ENCODE data around the gene NDN. TPM values are rescaled to one million over a fixed set of nuclear protein-coding genes. Genes with fewer than 3 reads are reported as not detected.
A peak's percentile ranks its signal among the peaks of the same experiment; 100 is the strongest.
"Not testable (repeated sequence)": the region's sequence is repeated elsewhere in the genome, so short reads cannot be mapped to it uniquely, and the experiment has no call there.

Gene NDN
- 168 and 191 TPM in 2 replicates for total RNA-seq
- polyA plus RNA-seq = 211 and 215 TPM in 2 replicates

GRCh38 chr15:23687143-23687470 is at the start of gene NDN:
TSS of gene NDN (minus strand) at chr15:23687305. CDS start at chr15:23687217, 88 bp downstream.
- Histone ChIP-seq H3K9me3 (ENCODE audit: low read depth) (no peaks in the 10 kb centered on the region), H3K4me2 (peak within 1 kb of the TSS; percentile 78), H3K27me3 (no peaks in the 10 kb centered on the region), H3K4me3 (peak within 1 kb of the TSS; percentile 87), H3K27ac (peak within 1 kb of the TSS; percentile 78), H3K79me2 (peaks cover 18% of the 10 kb centered on the region), H3K4me1 (ENCODE audit: insufficient read depth) (peaks cover 16% of the 10 kb centered on the region), H3K9me2 (replicated peaks; ENCODE audit: insufficient read depth) (no peaks in the 10 kb centered on the region), H4K20me1 (ENCODE audit: insufficient read depth, poor library complexity, severe bottlenecking) (peaks cover 5% of the 10 kb centered on the region), H2AFZ (peak within 1 kb of the TSS; percentile 69), H3K36me3 (replicated peaks; ENCODE audit: insufficient read depth, low read depth) (no peaks in the 10 kb centered on the region)
- DNase-seq (ENCODE audit: low spot score) = peak; percentile 82
- 56% methylated on average over 33 of the region's 38 CpGs for WGBS (ENCODE audit: low lambda C conversion rate, missing lambda C conversion rate)
- TF ChIP-seq CTCF (IDR thresholded peaks at IDR 0.05; ENCODE audit: poor library complexity) = no peak
- no peak for TF ChIP-seq EZH2 (IDR thresholded peaks at IDR 0.05; ENCODE audit: borderline replicate concordance)
- TF ChIP-seq EZH2phosphoT487 (IDR thresholded peaks at IDR 0.05; ENCODE audit: low read depth, severe bottlenecking, unreplicated experiment) = no peak

- Histone ChIP-seq H2AFZ (no peak overlapping the region), H3K9me3 (ENCODE audit: low read depth) (no peaks in the 10 kb centered on the region), H3K36me3 (replicated peaks; ENCODE audit: insufficient read depth, low read depth) (no peaks in the 10 kb centered on the region), H3K4me2 (no peak overlapping the region), H3K27ac (no peak overlapping the region), H3K4me3 (no peak overlapping the region), H3K9me2 (replicated peaks; ENCODE audit: insufficient read depth) (no peaks in the 10 kb centered on the region), H3K4me1 (ENCODE audit: insufficient read depth) (no peaks in the 10 kb centered on the region), H4K20me1 (ENCODE audit: insufficient read depth, poor library complexity, severe bottlenecking) (no peaks in the 10 kb centered on the region), H3K79me2 (no peaks in the 10 kb centered on the region), H3K27me3 (no peaks in the 10 kb centered on the region)
- DNase-seq (ENCODE audit: low spot score) = no peak
- TF ChIP-seq EZH2 (IDR thresholded peaks at IDR 0.05; ENCODE audit: borderline replicate concordance) (no peak), EZH2phosphoT487 (IDR thresholded peaks at IDR 0.05; ENCODE audit: low read depth, severe bottlenecking, unreplicated experiment) (no peak), CTCF (IDR thresholded peaks at IDR 0.05; ENCODE audit: poor library complexity) (no peak)
- WGBS (ENCODE audit: low lambda C conversion rate, missing lambda C conversion rate) = 57% methylated on average over 5 of the region's 5 CpGs
These were observed 49.0 kb upstream of the NDN start for GRCh38 chr15:23736033-23736673.

GRCh38 chr15:23734862-23735261 is 47.8 kb upstream of the NDN start:
- no peaks in the 10 kb centered on the region for H3K79me2 ChIP-seq
- no peaks in the 10 kb centered on the region for H3K27me3 ChIP-seq
- no peaks in the 10 kb centered on the region for H3K9me2 ChIP-seq (replicated peaks; ENCODE audit: insufficient read depth)
- no peak overlapping the region for H3K4me2 ChIP-seq
- no peaks in the 10 kb centered on the region for H3K36me3 ChIP-seq (replicated peaks; ENCODE audit: insufficient read depth, low read depth)
- no peaks in the 10 kb centered on the region for H3K9me3 ChIP-seq (ENCODE audit: low read depth)
- no peak overlapping the region for H3K27ac ChIP-seq
- 65% methylated on average over 4 of the region's 4 CpGs for WGBS (ENCODE audit: low lambda C conversion rate, missing lambda C conversion rate)
- no peaks in the 10 kb centered on the region for H3K4me1 ChIP-seq (ENCODE audit: insufficient read depth)
- DNase-seq (ENCODE audit: low spot score) = no peak
- no peak for TF ChIP-seq EZH2 (IDR thresholded peaks at IDR 0.05; ENCODE audit: borderline replicate concordance)
- no peak for TF ChIP-seq CTCF (IDR thresholded peaks at IDR 0.05; ENCODE audit: poor library complexity)
- TF ChIP-seq EZH2phosphoT487 (IDR thresholded peaks at IDR 0.05; ENCODE audit: low read depth, severe bottlenecking, unreplicated experiment) = no peak
- no peaks in the 10 kb centered on the region for H4K20me1 ChIP-seq (ENCODE audit: insufficient read depth, poor library complexity, severe bottlenecking)
- no peak overlapping the region for H2AFZ ChIP-seq
- H3K4me3 ChIP-seq = no peak overlapping the region

- H3K4me3 ChIP-seq; H3K27ac ChIP-seq; H2AFZ ChIP-seq; H4K20me1 ChIP-seq (ENCODE audit: insufficient read depth, poor library complexity, severe bottlenecking); H3K36me3 ChIP-seq (replicated peaks; ENCODE audit: insufficient read depth, low read depth); H3K4me1 ChIP-seq (ENCODE audit: insufficient read depth); H3K9me2 ChIP-seq (replicated peaks; ENCODE audit: insufficient read depth); H3K79me2 ChIP-seq; H3K9me3 ChIP-seq (ENCODE audit: low read depth); H3K4me2 ChIP-seq; H3K27me3 ChIP-seq; DNase-seq (ENCODE audit: low spot score): not testable (repeated sequence)
- 79% methylated on average over 28 of the region's 28 CpGs for WGBS (ENCODE audit: low lambda C conversion rate, missing lambda C conversion rate)
These were observed 27.0 kb upstream of the NDN start for GRCh38 chr15:23713874-23714656.
